ENCODE measurements around the gene CDH13. TPM values are rescaled to one million over a fixed set of nuclear protein-coding genes. Genes with fewer than 3 reads are reported as not detected.

Gene CDH13
- total and polyA plus RNA-seq, 2 of the 8 experiments (the other 6 are each of a cell fraction or from before 2014, with no cell fraction given): 2.3 to 2.4 TPM

DNA sequence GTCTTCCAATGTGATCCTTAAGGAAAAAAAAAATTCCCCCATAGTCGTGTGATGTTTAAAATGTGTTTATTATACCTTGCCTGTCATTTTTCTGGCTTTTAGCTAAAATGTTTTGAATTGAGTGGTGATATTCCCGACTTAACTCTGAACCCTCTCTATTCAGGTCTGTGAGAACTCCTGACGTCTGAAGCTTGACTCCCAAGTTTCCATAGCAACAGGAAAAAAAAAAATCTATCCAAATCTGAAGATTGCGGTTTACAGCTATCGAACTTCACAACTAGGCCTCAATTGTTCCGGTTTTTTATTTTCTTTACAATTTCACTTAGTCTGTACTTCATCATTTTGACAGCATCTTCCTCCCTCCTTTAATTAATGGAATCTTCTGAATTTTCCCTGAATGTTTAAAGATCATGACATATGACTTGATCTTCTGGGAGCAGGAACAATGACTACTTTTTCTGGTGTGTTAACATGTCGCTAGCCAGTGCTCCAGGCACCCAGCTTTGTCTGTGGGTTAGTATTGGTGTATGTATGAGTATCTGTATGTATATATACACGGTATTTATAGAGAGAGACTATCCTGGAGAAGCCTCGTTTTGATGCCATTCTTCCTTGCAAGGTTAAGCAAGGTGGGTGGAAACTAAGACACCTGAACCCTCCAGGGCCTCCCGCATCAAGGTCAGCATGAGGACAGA is 1168.2 kb downstream of the CDH13 start:
- no peak for TF ChIP-seq SIN3A (conservative IDR thresholded peaks at IDR 0.05 in 1 of 2, IDR thresholded peaks at IDR 0.05 in 1 of 2; ENCODE audit: low read depth in 1 of 2, low read length in 2 of 2)
- TF ChIP-seq RXRA (IDR thresholded peaks at IDR 0.05; ENCODE audit: insufficient read depth, low read depth, low read length): no peak
- TF ChIP-seq TEAD4 (IDR thresholded peaks at IDR 0.05; ENCODE audit: low read depth, low read length): no peak
- TF ChIP-seq JUN (IDR thresholded peaks at IDR 0.05; ENCODE audit: low read depth, low read length): no peak
- no peak overlapping the region for H3K23ac ChIP-seq (ENCODE audit: insufficient read length)
- H2BK5ac ChIP-seq (ENCODE audit: low read depth, low read length): no peak overlapping the region
- H3K4me2 ChIP-seq (ENCODE audit: insufficient read depth in 1 of 2, low read depth in 2 of 2, low read length in 2 of 2): no peak overlapping the region
- no peak overlapping the region for H4K5ac ChIP-seq (ENCODE audit: insufficient read length, low read depth, low read length)
- H4K20me1 ChIP-seq (replicated peaks in 1 of 2; ENCODE audit: control insufficient read depth in 1 of 2, insufficient read depth in 2 of 2, low read length in 2 of 2): no peaks in the 10 kb centered on the region
- no peaks in the 10 kb centered on the region for H3K79me1 ChIP-seq (ENCODE audit: low read depth, low read length)
- no peak overlapping the region for H2AFZ ChIP-seq (ENCODE audit: low read length)
- no peak overlapping the region for H3K27ac ChIP-seq (ENCODE audit: low read depth, low read length)
- H3K14ac ChIP-seq (ENCODE audit: insufficient read length): no peak overlapping the region
- no peak overlapping the region for H3K9ac ChIP-seq (replicated peaks in 1 of 4; ENCODE audit: extremely low read depth in 1 of 4, low read depth in 3 of 4, low read length in 3 of 4)
- H3K36me3 ChIP-seq (ENCODE audit: control insufficient read depth in 2 of 4, insufficient read depth in 4 of 4, low read length in 3 of 4): no peaks in the 10 kb centered on the region
- ChIA-PET POLR2A (ENCODE audit: partially characterized antibody) (no interaction called here), CTCF (ENCODE audit: partially characterized antibody) (interaction anchor here (0.7 to 1.2 kb wide), 4 partner anchors 9 to 215 kb away, joined by 3 to 5 read pairs (median 4); no protein-coding TSS in a partner anchor)
- no peaks in the 10 kb centered on the region for H3K9me3 ChIP-seq (ENCODE audit: insufficient read depth in 2 of 2, low read depth in 1 of 2, low read length in 1 of 2)
- no peak overlapping the region for H3K18ac ChIP-seq (ENCODE audit: extremely low read depth, low read length)
- H3K23me2 ChIP-seq (ENCODE audit: low read depth, low read length): no peaks in the 10 kb centered on the region
- no peak for DNase-seq (ENCODE audit: low read depth in 1 of 2, low spot score in 2 of 2)
- H2BK120ac ChIP-seq (replicated peaks; ENCODE audit: low read depth, low read length): no peak overlapping the region
- no peak overlapping the region for H4K91ac ChIP-seq (replicated peaks; ENCODE audit: insufficient read length, low read length)
- H3K56ac ChIP-seq (replicated peaks; ENCODE audit: insufficient read length, low read depth, low read length): no peak overlapping the region
- no peaks in the 10 kb centered on the region for H3K4me1 ChIP-seq (replicated peaks in 1 of 4; ENCODE audit: control insufficient read depth in 3 of 4, insufficient read depth in 4 of 4, low read length in 3 of 4)
- WGBS, 2 experiments (ENCODE audit: extremely low coverage in 1 of 2, insufficient coverage in 1 of 2, insufficient read length in 1 of 2, insufficient replicate concordance in 2 of 2, low coverage in 1 of 2, low lambda C conversion rate in 2 of 2, missing lambda C conversion rate in 1 of 2): 85% methylated on average over 10 of the region's 10 CpGs; no CpG with 5 or more reads in 1 of the 2 experiments
- H4K8ac ChIP-seq (ENCODE audit: extremely low read depth, insufficient read depth, low read length): no peak overlapping the region
- no peaks in the 10 kb centered on the region for H3K79me2 ChIP-seq (ENCODE audit: control insufficient read depth in 1 of 2, insufficient read depth in 2 of 2, low read length in 2 of 2)
- H3K4ac ChIP-seq (replicated peaks; ENCODE audit: insufficient read length, low read depth, low read length): no peak overlapping the region
- H2BK12ac ChIP-seq (ENCODE audit: low read depth, low read length): no peak overlapping the region
- FAIRE-seq: no peak
- no peak overlapping the region for H3K4me3 ChIP-seq (ENCODE audit: extremely low read depth in 1 of 4, insufficient read depth in 2 of 4, low read depth in 3 of 4, low read length in 4 of 4)
- no peaks in the 10 kb centered on the region for H3K27me3 ChIP-seq (replicated peaks in 1 of 4; ENCODE audit: control insufficient read depth in 3 of 4, extremely low read depth in 1 of 4, insufficient read depth in 3 of 4, low read length in 3 of 4)
- H2BK20ac ChIP-seq (ENCODE audit: low read length): no peak overlapping the region
- H2AK5ac ChIP-seq (ENCODE audit: low read depth, low read length): no peak overlapping the region
- H2BK15ac ChIP-seq (ENCODE audit: low read length): no peak overlapping the region
